Measurements from ENCODE around the gene CRY2.

CRY2 gene

GRCh38 chr11:45848654-45849081, 1.4 kb downstream of the CRY2 start:
- DNase-seq (ENCODE audit: low spot score): no peak

- DNase-seq (ENCODE audit: low spot score): no peak
Measured at GRCh38 chr11:45850446-45850845, 3.2 kb downstream of the CRY2 start.

- DNase-seq (ENCODE audit: low spot score): no peak
Measured at GRCh38 chr11:45851228-45851627, 4.0 kb downstream of the CRY2 start.

- no peak for DNase-seq (ENCODE audit: low spot score)
Measured at GRCh38 chr11:45852018-45852711, 4.9 kb downstream of the CRY2 start.

- no peak for DNase-seq (ENCODE audit: low spot score)
Measured at GRCh38 chr11:45852712-45853101, 5.4 kb downstream of the CRY2 start.

GRCh38 chr11:45853332-45854219, 6.3 kb downstream of the CRY2 start:
- DNase-seq (ENCODE audit: low spot score): no peak

GRCh38 chr11:45855308-45855707, 8.0 kb downstream of the CRY2 start:
- DNase-seq (ENCODE audit: low spot score): no peak

GRCh38 chr11:45856044-45856468, 8.8 kb downstream of the CRY2 start:
- no peak for DNase-seq (ENCODE audit: low spot score)

- no peak for DNase-seq (ENCODE audit: low spot score)
Measured at GRCh38 chr11:45857961-45858474, 10.7 kb downstream of the CRY2 start.

GRCh38 chr11:45858751-45859398, 11.6 kb downstream of the CRY2 start:
- no peak for DNase-seq (ENCODE audit: low spot score)

GRCh38 chr11:45859661-45860140, 12.4 kb downstream of the CRY2 start:
- no peak for DNase-seq (ENCODE audit: low spot score)

- DNase-seq (ENCODE audit: low spot score): no peak
Measured at GRCh38 chr11:45860348-45860747, 13.1 kb downstream of the CRY2 start.

- no peak for DNase-seq (ENCODE audit: low spot score)
Measured at GRCh38 chr11:45860764-45861510, 13.7 kb downstream of the CRY2 start.

- DNase-seq (ENCODE audit: low spot score): no peak
Measured at GRCh38 chr11:45864041-45864440, 16.8 kb downstream of the CRY2 start.

GRCh38 chr11:45869551-45869950, 22.3 kb downstream of the CRY2 start:
- no peak for DNase-seq (ENCODE audit: low spot score)

GRCh38 chr11:45870706-45871105, 23.4 kb downstream of the CRY2 start:
- DNase-seq (ENCODE audit: low spot score): no peak

GRCh38 chr11:45871638-45872037, 24.4 kb downstream of the CRY2 start:
- DNase-seq (ENCODE audit: low spot score): no peak

- DNase-seq (ENCODE audit: low spot score): peak; percentile 83
Measured at GRCh38 chr11:45872651-45873356, 25.5 kb downstream of the CRY2 start.

GRCh38 chr11:45876401-45876800, 29.1 kb downstream of the CRY2 start:
- no peak for DNase-seq (ENCODE audit: low spot score)

- DNase-seq (ENCODE audit: low spot score): no peak
Measured at GRCh38 chr11:45877221-45877620, 29.9 kb downstream of the CRY2 start.

GRCh38 chr11:45877845-45878244, 30.6 kb downstream of the CRY2 start:
- DNase-seq (ENCODE audit: low spot score): no peak
